ENCODE results near the gene PYGM. TPM values are rescaled to one million over a fixed set of nuclear protein-coding genes. Genes with fewer than 3 reads are reported as not detected.

PYGM gene
- total RNA-seq, 1 donor from 2014 or later, result 0.26 TPM

DNA sequence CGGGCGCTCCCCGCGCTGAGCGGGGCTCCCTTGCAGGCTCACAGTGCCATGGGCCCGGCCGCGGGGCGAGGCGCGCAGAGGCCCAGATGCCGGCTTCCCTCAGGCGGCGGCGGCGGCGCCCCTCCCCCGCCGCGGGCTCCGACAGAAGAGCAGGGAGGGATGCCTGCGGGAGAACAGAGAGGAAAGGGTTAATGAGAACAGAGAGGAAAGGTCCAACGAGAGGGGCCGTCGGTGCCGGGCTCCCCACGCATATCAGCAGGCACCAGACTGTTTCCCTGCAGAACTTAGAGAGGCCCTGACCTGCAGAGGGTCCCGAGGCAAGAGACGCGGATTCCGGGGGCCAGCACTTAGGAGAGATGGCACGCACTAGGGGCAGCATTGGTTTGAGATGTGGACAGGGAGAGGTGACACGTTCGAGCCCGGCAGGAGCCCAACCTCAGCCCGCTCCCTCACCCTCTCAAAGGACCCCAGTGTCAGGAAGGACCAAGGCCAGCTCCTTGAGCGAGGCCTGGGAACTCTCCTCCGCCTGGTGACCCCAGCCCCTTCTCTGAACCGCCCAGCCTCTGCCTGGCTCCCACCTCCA lies 45.9 kb downstream of the PYGM start:
- Histone ChIP-seq H3K27me3 (ENCODE audit: control insufficient read depth, insufficient read depth, low read length) (peaks cover 38% of the 10 kb centered on the region), H3K36me3 (ENCODE audit: control insufficient read depth, insufficient read depth, low read length) (no peaks in the 10 kb centered on the region), H3K4me3 (ENCODE audit: low read depth, low read length) (no peak overlapping the region)
- FAIRE-seq (no peak), DNase-seq (ENCODE audit: low read depth) (no peak)
- TF ChIP-seq, protein P1, sequence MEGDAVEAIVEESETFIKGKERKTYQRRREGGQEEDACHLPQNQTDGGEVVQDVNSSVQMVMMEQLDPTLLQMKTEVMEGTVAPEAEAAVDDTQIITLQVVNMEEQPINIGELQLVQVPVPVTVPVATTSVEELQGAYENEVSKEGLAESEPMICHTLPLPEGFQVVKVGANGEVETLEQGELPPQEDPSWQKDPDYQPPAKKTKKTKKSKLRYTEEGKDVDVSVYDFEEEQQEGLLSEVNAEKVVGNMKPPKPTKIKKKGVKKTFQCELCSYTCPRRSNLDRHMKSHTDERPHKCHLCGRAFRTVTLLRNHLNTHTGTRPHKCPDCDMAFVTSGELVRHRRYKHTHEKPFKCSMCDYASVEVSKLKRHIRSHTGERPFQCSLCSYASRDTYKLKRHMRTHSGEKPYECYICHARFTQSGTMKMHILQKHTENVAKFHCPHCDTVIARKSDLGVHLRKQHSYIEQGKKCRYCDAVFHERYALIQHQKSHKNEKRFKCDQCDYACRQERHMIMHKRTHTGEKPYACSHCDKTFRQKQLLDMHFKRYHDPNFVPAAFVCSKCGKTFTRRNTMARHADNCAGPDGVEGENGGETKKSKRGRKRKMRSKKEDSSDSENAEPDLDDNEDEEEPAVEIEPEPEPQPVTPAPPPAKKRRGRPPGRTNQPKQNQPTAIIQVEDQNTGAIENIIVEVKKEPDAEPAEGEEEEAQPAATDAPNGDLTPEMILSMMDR (IDR thresholded peaks at IDR 0.05; ENCODE audit: insufficient read depth, low read length, severe bottlenecking), result no peak

DNA sequence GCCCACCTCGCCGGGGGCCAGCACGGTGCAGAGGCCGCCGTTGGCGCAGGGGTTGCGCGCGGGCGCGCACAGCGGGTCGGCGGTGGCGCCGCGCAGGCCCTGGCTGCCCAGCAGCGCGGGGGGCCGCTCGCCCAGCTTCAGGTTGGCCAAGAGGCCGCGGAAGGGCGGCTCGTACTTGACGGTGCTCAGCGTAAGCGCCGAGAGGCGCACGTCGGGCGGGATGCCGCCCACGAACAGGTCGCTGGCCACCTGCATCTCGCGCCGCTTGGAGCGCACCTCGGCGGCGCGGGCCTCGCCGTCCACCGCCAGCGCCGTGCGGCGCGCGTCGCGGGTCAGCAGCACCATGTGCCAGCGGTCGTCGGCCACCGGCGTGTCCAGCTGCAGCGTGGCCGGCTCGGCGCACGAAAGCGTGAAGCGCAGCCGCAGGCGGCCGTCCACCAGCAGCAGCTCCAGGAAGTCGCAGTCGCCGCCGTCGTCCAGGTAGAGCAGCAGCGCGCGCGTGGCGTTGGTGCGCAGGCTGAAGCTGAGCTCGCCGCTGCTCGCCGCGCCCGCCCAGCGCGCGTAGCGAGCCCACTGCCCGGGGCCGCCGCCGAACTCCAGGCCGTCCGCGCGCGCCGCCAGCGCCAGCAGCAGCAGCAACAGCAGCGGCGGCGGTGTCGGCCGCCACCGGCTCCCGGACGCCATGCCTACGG lies 46.6 kb downstream of the PYGM start:
- Histone ChIP-seq H3K27me3 (ENCODE audit: control insufficient read depth, insufficient read depth, low read length) (peaks cover 35% of the 10 kb centered on the region), H3K36me3 (ENCODE audit: control insufficient read depth, insufficient read depth, low read length) (no peaks in the 10 kb centered on the region), H3K4me3 (ENCODE audit: low read depth, low read length) (no peak overlapping the region)
- FAIRE-seq (no peak), DNase-seq (ENCODE audit: low read depth) (peak; percentile 17)
- TF ChIP-seq, protein P1 (IDR thresholded peaks at IDR 0.05; ENCODE audit: insufficient read depth, low read length, severe bottlenecking), result no peak

DNA sequence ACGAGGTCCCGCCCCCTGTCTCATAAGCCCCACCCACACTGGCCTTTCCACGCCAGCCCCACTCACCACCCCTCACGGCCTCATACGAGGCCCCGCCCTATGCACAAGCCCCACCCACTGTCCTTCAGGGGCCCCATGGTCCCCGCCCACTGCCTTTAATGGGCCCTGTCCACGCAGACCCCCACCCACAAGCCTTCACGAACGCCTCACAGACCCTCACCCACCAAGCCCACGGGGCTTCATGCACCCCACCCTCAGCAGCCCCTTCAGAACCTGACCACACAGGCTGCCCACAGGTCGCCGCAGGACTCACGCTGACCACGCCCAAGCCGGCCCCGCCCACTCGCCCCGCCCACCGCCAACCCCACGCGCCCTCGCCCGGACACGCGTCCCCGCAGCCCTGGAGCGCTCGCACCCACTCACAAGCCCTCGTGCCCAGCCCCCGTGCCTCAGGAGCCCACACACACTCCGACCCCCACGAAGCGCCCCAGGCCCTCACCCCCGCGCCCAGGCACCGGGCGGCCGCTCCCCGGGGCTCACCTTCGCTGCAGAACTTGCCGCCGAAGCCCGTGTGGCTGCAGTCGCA lies 47.3 kb downstream of the PYGM start:
- Histone ChIP-seq H3K36me3 (ENCODE audit: control insufficient read depth, insufficient read depth, low read length) (no peaks in the 10 kb centered on the region), H3K27me3 (ENCODE audit: control insufficient read depth, insufficient read depth, low read length) (peaks cover 32% of the 10 kb centered on the region), H3K4me3 (ENCODE audit: low read depth, low read length) (no peak overlapping the region)
- TF ChIP-seq, protein P1 (IDR thresholded peaks at IDR 0.05; ENCODE audit: insufficient read depth, low read length, severe bottlenecking), result no peak
- FAIRE-seq (no peak), DNase-seq (ENCODE audit: low read depth) (no peak)

DNA sequence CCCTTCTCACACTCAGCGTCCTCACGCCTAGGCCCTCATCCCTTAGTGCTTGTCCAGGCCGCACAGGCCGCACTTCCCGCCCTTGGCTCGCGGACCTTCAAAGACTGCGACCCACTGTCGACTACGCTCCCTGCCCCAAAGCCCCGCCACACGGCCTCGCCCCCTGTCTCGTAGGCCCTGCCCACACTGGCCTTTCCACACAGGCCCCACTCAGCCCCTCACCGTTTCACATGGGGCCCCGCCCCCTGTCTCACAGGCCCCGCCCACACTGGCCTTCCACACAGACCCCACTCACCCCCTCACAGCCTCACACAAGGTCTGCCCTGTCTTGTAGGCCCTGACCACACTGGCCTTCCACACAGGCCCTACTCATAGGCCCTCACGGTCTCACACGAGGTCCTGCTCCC lies 47.8 kb downstream of the PYGM start:
- no peak for DNase-seq (ENCODE audit: low read depth)
- Histone ChIP-seq H3K27me3 (ENCODE audit: control insufficient read depth, insufficient read depth, low read length) (peaks cover 31% of the 10 kb centered on the region), H3K36me3 (ENCODE audit: control insufficient read depth, insufficient read depth, low read length) (no peaks in the 10 kb centered on the region), H3K4me3 (ENCODE audit: low read depth, low read length) (no peak overlapping the region)
- no peak for FAIRE-seq
- TF ChIP-seq, protein P1 (IDR thresholded peaks at IDR 0.05; ENCODE audit: insufficient read depth, low read length, severe bottlenecking), result no peak

DNA sequence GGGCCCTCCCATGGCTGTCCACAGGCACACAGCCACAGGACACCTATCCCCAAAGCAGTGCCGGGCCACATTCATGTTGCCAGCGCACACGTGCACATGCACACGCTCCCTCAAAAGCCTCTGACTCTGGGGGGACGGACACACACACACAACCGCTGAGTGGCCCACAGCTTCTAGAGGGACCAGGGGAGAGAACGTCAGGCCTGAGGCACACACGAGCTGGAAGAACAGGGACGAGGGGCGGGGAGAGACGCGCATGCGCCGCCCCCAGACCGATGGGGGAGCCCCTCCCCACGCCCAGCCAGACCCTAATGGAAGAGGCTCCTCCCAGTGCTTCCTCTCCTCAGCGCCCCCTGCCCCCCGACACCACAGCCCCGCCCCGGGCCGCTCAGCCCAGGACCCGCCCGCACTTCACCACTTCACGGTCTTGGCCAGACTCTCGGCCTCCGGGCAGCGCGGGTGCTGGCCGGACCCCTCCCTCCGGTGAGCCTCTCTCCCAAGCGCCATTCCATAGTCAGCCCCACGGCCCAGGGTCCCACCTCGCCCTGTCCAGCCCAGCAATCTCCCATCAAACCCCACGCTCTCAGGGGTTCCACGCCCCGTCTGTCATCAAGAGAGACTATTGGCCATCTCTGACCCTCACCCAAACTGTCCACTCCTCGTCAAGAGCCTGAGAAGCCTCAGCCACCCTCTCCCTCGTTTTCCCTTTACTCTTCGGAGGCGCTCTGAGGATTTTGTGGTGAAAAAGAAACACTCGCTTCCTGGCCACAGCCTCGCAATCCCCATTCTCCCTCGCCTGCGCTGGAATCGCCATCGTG lies 48.4 kb downstream of the PYGM start:
- TF ChIP-seq, protein P1 (IDR thresholded peaks at IDR 0.05; ENCODE audit: insufficient read depth, low read length, severe bottlenecking), result no peak
- peaks cover 26% of the 10 kb centered on the region for H3K27me3 ChIP-seq (ENCODE audit: control insufficient read depth, insufficient read depth, low read length)
- H3K4me3 ChIP-seq (ENCODE audit: low read depth, low read length), result no peak overlapping the region

More for the DNA sequence above, 48.4 kb downstream of the PYGM start:
- H3K36me3 ChIP-seq (ENCODE audit: control insufficient read depth, insufficient read depth, low read length), result no peaks in the 10 kb centered on the region
- no peak for FAIRE-seq
- no peak for DNase-seq (ENCODE audit: low read depth)
